NCI-H82 treated with DMSO at 0.1 percent for 48 hours (cell line): ENCODE results near the gene INSYN2B.

Experiments
- DNase-seq: peaks from one replicate; lab custom pipeline; 2025; ENCODE audit not compliant: unreplicated experiment; lab: John Stamatoyannopoulos, UW

The INSYN2B gene

DNA sequence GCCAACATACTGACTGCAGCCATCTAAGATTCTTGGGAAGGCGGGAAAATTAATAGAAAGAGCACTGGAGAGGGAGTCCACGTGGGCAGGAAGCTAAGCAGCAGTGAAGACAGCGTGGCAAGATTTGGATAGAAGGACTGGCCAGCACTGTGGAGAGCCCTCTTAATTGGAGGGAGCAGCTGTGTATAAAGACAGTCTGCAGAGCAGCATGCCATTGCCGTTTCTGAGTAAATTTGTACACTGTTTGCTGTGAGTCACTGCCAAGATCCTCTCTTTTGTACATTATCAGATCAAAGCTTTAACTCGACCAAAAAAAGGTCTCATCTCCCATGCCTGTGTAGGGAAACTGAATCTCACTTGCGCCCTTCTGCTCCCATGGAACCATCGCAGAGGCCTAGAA is 45.3 kb downstream of the INSYN2B start:
- DNase-seq, result no peak

DNA sequence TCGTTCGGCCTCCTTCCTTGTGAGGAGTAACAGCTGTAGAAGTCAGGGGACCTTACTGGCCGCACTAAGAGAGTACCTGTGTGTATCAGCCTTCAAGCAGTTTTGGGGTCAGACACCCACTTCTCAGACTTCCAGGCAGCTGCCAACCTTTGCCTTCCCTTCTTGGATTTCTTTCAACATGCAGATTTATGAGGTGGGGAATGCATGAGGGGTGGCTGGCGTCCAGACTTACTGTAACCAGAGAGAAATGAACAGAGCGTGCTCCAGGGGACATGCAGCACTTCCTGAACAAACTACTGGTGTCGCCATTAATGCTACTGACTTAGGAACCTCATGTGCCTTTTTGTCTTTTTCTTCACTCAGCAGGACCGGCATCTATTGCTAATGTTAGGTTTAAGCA is 46.7 kb downstream of the INSYN2B start:
- no peak for DNase-seq

DNA sequence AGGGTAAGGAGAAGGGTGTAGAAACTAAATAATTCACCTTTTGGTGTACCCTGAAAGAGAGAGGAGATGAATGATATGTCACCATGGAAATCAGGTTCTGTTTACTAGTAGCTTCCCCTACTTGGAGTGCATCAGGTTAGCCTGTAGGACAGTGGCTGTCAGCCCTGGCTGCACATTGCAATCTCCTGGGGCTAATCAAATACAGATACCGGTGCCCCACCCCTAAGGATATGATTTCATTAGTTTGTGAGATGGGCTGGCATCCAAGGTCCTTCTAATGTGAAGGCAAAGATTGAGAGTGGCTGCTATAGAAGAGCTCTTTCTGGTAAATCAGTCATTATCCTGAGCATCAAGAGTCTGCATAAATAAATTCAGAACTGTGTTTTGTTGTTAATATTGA is 47.2 kb downstream of the INSYN2B start:
- no peak for DNase-seq

DNA sequence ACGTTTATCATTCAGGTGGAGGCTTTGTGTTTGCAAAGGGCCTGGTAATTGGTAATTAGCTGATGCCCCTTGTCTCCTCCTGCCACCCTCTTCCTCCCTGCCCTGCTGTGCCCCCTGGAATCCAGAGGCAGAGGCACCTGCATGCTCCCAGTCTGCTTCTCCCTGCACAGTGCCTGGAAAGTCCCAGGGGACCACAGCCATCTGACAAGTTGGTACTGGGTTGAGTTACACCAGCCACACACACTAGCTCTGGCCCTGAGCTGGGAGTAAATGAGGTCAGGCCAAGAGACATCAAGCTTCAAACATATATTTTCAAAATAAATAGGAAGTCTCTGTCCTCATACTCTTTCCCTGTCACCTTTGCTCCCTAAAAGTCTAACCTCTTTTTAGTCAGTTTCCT is 56.3 kb downstream of the INSYN2B start:
- no peak for DNase-seq

DNA sequence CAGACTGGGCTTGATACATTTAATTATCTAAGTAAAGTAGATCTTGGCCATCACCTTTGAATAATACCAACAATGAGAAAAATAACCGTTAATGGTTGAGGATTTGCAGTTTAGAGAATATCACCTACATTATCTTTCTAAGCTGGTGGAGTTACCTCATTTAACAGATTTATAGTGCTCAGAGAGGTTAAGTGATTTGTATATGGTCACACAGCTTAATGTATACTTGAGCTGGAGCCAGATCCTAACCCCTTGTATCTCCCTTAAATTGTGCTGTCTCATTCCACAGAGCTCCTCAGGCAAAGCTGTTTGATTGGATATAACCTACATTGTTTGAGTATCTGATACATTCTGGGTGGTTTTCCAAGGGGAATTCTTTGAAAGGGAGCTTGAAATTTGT is 57.8 kb downstream of the INSYN2B start:
- no peak for DNase-seq

DNA sequence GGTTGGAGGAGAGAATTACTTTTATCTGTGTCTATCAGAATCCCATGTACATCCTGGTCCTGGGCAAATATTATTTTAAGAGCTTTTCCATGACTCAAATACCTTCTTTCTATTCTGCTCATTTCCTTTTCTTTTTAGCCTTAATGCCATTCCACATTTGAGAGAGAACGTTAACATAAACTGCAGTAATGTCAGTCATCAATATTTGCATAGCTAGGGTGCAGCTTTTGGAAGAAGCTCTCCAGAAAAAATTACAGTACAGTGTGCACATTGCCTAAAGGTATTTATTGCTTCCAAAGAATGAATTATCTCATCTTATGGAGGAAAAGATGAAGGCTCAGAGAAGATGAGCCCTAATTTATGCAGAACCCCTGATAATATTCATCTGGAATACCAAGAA is 58.3 kb downstream of the INSYN2B start:
- no peak for DNase-seq

DNA sequence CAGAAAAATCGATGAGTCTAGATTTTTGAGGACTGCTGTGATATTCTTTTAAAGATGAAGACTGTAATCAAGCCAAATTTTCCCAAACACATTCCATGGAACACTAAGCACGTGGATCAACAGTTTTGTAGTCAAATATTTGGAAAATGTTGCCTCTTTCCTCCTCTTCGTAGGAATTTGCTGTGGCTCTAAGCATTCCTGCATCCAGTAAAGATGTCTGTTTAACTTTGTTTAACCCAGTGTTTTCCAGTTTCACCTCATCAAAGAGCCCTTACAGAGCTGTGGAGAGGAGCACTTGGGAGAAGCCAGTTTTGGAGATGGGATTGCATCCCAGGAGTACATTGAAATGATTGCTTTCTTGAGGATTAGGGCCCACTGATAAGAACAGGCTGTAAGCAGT is 58.9 kb downstream of the INSYN2B start:
- no peak for DNase-seq

DNA sequence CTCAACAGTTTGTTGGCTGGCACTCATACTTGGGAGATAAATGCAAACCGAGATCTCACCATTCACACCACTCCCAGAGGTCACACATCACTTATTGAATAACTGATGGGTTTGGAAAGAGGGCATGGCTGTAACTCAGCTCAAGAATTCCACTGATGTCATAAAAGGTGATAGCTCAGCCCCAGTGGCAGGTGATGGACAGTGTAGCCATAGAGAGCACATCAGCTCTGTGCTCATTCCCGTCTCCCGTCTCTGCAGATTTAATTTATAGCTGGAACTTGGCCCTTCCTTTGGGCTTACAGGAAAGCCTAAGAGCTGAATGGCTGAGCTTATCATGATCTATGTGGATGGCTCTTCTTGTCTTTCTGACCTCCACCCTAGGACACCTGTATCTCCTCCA is 59.8 kb downstream of the INSYN2B start:
- DNase-seq, result no peak

DNA sequence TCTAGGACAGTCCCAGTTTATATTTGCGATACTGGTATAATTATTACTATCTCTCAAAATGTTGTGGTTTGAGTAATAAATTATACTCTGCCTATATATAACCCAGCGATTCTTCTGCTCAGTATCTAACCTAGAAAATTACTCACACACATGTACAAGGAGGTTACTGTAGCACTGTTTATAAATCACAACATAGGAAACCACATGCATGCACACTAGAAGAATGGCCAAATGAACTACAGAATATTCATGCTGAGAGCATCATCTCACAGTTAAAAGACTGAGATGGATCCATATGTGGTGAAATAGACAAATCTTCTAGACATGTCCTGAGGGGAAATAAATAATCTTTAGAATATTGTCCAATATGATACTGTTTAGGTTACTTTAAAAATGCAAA is 62.1 kb downstream of the INSYN2B start:
- no peak for DNase-seq

DNA sequence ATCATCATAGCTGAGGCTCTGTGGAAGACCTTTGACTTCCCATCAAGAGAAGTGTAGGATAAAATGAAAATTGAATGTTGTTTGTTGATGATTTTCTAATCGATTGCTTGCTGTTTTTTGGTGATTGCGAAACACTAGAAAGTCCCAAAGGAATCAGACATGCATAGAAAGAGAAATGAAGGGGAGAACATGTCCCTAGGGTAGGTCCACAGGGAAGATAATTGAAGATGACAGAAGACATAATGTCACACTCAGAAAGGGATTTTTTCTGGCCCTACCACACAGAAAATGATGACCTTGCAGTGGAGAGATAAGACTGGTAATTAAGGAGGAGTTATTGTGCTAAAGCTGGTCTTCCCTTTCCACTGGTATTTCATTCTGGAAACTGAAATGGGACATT is 62.8 kb downstream of the INSYN2B start:
- no peak for DNase-seq

DNA sequence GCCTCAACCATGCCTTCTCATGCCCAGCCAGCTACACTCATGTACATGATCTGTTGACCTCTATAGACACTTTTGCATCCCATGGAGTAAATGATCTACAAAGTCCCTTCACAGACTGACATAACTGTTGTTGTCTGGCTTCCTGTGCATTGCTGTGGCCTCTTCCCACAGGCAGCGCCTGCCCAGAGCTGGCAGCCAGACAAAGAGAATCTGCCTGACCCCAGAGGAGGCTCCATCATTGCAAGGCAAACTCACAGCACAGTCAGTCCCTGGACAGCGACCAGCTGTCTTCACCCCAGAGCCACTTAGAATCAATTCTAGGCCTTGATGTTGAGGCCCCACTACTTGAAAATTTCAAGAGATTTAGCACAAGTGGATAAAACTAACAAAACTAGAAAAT is 65.5 kb downstream of the INSYN2B start:
- DNase-seq, result no peak

DNA sequence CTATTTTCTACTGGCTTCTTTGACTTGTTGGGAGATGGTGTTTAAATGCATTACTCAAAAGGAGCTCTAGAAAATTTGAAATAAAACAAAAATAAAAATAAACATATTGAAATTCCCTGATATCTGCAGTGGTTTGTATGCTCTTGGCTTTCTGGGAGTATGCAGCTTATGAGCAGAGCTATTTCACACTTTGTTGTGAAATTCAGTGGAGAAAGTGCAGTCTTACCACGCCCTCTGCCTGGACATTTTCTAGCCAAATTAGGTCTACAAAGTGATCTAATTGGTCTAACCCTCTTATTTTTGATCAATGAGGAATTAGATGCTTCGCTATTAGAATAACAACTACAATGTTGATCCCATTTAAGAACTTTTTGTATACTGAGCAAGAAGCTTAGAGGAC is 66.8 kb downstream of the INSYN2B start:
- DNase-seq, result peak; percentile 20

DNA sequence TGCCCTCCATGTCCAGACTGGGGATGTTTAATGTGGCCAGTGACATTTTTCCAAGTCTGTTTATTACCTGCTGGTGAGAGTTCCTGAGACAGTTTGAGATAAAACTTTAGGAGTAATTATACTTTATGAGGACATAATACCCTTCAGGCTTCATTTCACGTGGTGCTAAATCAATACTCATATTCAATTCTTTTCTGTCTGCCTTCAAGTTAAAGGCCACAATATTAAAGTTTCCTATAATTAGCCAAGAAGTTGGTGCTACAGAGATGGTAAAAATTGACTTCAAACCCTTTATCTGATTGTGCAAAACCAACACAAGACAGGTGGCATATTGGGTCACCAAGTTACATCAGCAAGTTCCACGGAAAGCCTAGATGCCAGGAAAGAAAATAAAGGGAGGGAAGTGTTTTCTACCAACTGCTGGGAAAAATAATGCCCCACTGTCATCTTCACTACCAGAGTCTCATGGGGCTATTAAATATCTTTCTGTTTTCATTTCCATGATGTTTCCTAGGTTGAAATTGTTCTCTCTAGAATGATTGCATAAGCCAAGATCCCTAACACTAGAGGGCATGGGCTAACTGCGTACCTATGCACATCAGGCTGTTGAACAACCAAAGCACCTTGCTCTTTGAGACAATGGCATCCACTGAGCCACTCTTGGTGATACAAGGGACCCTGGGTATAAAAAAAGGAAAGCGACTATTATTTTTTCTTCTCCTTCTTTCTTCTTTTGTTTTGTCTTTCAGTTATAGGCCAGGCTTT is 68.7 kb downstream of the INSYN2B start:
- no peak for DNase-seq

DNA sequence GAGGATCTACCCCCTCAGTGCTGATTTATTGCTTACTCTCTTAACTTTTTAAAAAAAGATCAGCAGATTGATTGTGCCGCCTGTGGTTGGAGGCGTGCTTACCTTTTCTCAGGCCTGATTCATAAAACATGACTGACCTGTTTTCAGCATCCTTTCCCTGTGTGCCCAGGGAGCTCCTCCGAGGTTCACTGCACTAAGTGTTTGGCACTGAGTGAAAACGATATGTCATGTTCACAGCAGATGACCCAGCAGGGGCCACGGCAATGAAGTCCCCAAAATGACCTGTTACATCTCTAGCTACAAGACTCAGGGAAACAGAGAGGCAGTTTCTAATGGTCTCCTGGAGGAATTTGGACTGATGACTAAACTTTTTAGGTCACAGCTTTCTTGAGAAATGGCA is 69.9 kb downstream of the INSYN2B start:
- no peak for DNase-seq

DNA sequence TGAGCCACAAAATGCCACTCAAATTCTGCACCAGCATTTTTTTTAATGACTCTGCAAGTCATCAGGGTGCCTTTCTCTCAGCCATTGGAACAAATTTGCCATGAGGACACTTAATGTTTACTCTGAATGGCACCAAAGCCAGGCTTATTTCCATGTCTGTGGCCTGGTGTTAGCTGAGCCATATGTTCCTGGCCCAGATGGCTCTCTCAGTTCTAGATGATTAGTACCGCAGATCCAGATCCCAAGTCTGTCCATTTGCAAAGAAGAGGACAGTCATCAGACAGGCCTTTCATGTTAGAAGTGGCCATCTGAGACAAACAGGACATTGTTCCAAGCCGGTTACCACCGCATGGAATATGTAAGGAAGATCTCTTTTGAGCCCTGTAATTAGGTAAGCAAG is 70.3 kb downstream of the INSYN2B start:
- no peak for DNase-seq

DNA sequence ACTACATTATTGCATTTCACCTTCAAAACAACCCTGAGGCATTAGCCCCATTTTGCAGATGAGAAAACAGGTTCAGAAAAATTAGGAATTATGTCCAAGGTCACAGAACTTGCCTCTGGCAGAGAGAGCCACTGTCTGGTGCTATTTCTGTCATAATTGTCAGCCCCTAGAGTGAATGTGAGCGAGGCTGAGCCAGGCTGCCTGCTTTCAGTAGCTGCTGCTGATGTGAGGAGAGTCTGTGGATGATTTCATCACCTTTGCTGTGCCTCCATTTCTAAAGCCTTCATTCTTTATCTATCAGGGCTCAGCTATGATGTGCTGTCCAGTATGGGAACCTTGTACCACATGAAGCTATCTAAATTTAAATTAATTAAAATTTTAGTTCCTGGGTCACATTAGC is 71.4 kb downstream of the INSYN2B start:
- no peak for DNase-seq

DNA sequence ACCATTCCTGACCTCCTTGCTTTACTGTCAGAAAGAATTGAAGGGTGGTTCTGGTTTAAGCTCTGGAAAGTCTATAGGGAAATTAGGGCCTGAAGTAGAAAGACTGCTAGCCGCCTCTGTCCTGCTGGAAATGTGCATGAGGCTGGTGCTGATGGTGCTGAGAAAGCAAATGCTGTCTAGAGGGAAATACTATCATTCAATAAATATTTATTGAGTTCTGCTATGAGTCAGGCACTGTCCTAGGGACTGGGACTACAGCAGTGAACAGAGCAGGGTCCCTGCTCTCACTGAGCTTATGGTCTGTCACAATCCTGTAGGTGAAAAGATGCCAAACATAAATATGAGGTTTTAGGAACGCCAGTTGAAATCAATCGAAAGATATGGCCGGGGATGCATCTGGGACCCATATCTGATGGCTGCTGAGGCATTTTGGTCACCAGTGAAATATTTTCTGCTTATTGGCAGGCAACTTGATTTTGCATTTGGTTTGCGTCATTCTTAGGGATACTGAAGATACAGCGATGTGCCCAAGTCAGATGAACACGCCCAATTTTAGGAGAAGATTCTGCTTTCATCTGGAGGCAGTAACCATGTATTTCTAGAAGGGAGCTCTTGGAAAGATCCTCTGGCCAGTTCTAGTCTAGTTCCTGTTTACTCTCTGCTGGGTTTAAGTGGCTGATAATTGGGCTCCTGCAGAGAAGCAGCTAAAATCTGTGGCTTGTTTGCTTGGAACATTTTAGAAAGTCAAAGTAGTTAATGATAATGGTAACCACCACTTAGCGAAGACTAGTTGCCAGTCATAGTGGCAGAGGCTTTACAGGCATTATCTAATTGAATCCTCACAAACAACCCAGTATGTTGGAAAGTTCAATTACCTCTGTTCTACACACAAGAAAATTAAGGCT is 73.3 kb downstream of the INSYN2B start:
- no peak for DNase-seq

DNA sequence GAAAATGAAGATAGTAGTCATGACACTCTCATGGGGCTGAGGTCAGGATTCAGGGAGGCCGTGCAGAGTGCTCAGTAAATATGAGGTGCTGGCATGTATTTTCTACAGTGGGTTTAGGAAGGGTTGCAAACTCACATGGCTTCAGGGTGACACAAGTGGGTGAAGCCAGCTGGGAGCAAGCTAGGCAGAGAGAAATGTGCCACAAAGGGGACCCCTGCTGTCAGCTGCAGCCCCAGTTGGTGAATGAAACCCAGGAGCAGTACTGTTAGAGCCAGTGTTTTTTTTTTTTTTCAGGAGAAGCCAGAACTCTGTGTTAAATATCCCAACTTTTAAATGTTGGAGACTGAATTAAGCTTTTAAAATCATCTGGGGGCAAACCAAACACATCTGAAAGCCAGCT is 75.3 kb downstream of the INSYN2B start:
- DNase-seq, result no peak

DNA sequence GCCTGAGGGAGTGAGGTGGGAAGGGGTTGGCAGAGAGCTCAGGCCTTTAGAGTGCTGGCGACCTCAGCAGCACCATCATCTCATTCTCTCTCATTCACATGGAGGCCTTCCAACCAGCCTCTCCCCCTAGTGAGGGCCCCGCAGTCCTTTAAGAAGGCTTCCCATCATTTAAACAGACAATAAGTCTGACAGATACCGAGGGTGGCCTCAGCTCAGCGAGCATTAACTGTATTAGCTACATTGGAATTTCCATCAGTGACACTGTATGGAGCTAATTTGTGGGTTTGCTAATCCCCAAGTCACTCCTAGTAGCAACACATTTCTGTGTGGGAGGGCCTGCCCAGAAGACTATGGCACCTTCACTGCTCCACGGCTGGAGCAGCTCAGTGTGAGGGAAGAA is 75.8 kb downstream of the INSYN2B start:
- no peak for DNase-seq

DNA sequence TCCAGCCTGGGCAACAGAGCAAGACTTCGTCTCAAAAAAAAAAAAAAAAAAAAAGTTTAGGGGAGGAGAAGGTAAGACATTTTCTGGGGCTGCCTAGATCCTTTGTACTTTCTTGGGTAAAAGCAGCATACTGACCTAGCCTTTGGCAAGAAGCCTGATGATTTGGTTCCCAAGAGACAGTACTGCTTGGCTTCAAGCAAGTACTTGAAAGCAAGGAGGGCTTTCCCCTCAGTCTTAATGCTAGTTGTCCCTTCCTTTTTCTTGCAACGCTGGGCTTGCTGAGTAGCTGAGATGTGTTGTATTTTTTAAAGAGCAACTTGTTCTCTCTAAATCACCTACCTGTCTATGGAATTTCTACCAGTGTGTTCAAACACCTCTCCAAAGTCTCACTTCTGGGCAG is 76.2 kb downstream of the INSYN2B start:
- no peak for DNase-seq

DNA sequence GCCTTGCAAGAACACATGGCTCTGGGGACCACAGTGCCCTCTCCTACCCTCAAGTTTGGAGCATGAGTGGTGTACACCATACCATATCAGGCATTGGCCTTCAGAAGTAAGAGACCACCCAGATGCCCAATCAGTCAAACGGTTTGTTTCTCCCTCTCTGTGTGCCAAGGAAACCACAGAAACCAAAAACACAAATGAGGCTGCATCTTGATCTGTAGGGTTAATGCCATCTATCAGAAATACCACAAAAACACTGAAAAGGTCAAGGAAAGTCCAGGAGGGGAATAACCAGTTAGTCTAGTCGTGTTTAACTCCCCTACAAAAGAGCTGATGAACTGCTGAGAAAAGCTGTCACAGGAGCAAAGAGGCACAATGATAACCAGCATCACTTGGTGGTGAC is 78.4 kb downstream of the INSYN2B start:
- DNase-seq, result no peak

DNA sequence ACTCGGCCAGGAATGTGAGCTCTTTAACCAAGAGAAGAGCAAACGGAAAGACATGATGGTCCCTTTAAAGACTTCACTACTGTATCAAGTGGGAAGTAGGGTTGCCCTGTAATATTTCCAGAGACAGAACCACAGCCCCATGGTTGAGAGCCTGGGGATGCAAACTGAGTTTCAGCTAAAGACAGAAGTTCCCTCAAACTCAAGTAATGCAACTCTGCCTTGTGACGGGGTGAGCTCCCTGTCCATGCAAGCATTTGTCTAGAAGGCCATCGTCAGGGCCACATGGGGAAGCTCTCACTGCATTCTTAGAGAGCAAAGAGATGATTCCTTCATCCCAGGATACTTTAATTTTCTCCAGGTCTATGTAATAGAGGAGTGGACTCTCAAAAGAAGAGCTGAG is 82.8 kb downstream of the INSYN2B start:
- DNase-seq, result no peak
